Measurements from ENCODE around the gene U2AF1L4.

U2AF1L4 gene

DNA sequence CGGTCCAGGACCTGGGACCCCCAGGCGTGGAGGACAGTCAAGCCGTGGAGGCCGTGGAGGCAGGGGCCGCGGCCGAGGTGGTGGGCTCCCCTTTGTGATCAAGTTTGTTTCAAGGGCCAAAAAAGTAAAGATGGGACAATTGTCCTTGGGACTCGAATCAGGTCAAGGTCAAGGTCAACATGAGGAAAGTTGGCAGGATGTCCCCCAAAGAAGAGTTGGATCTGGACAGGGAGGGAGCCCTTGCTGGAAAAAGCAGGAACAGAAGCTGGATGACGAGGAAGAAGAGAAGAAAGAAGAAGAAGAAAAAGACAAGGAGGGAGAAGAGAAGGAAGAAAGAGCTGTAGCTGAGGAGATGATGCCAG is 25.1 kb downstream of the U2AF1L4 start:
- Histone ChIP-seq H3K9me3 (ENCODE audit: insufficient read depth, low read length) (no peaks in the 10 kb centered on the region), H3K4me1 (ENCODE audit: low read length) (peaks cover 22% of the 10 kb centered on the region), H4K20me1 (ENCODE audit: insufficient read depth, low read length) (peaks cover 18% of the 10 kb centered on the region), H2AFZ (ENCODE audit: low read depth, low read length) (no peak overlapping the region), H3K36me3 (replicated peaks; ENCODE audit: low read depth, low read length) (peaks cover 41% of the 10 kb centered on the region), H3K27ac (ENCODE audit: low read length) (no peak overlapping the region), H3K4me2 (ENCODE audit: low read length) (no peak overlapping the region), H3K27me3 (ENCODE audit: low read depth, low read length) (no peaks in the 10 kb centered on the region), H3K9ac (ENCODE audit: low read length) (no peak overlapping the region), H3K79me2 (ENCODE audit: low read length) (peaks cover 35% of the 10 kb centered on the region), H3K4me3 (ENCODE audit: low read length) (no peak overlapping the region)
- TF ChIP-seq EZH2phosphoT487 (IDR thresholded peaks at IDR 0.05; ENCODE audit: low read depth), result no peak
- TF ChIP-seq, protein P1, sequence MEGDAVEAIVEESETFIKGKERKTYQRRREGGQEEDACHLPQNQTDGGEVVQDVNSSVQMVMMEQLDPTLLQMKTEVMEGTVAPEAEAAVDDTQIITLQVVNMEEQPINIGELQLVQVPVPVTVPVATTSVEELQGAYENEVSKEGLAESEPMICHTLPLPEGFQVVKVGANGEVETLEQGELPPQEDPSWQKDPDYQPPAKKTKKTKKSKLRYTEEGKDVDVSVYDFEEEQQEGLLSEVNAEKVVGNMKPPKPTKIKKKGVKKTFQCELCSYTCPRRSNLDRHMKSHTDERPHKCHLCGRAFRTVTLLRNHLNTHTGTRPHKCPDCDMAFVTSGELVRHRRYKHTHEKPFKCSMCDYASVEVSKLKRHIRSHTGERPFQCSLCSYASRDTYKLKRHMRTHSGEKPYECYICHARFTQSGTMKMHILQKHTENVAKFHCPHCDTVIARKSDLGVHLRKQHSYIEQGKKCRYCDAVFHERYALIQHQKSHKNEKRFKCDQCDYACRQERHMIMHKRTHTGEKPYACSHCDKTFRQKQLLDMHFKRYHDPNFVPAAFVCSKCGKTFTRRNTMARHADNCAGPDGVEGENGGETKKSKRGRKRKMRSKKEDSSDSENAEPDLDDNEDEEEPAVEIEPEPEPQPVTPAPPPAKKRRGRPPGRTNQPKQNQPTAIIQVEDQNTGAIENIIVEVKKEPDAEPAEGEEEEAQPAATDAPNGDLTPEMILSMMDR (IDR thresholded peaks at IDR 0.05; ENCODE audit: low read depth, low read length), result no peak

GRCh38 chr19:35719402-35720162 is 25.6 kb downstream of the U2AF1L4 start:
- H3K4me3 ChIP-seq (ENCODE audit: low read length), result peak overlapping the region; percentile 99
- H3K4me2 ChIP-seq (ENCODE audit: low read length), result peak overlapping the region; percentile 96
- TF ChIP-seq, protein P1 (IDR thresholded peaks at IDR 0.05; ENCODE audit: low read depth, low read length), result no peak
- no peak for TF ChIP-seq EZH2phosphoT487 (IDR thresholded peaks at IDR 0.05; ENCODE audit: low read depth)
- peaks cover 38% of the 10 kb centered on the region for H3K79me2 ChIP-seq (ENCODE audit: low read length)
- no peaks in the 10 kb centered on the region for H3K9me3 ChIP-seq (ENCODE audit: insufficient read depth, low read length)
- H3K36me3 ChIP-seq (replicated peaks; ENCODE audit: low read depth, low read length), result peaks cover 35% of the 10 kb centered on the region
- H2AFZ ChIP-seq (ENCODE audit: low read depth, low read length), result no peak overlapping the region
- H3K4me1 ChIP-seq (ENCODE audit: low read length), result peaks cover 28% of the 10 kb centered on the region
- peaks cover 18% of the 10 kb centered on the region for H4K20me1 ChIP-seq (ENCODE audit: insufficient read depth, low read length)
- no peak overlapping the region for H3K27ac ChIP-seq (ENCODE audit: low read length)
- peak overlapping the region; percentile 86; the same call in 1 of the 2 replicates for H3K9ac ChIP-seq (ENCODE audit: low read length)
- no peaks in the 10 kb centered on the region for H3K27me3 ChIP-seq (ENCODE audit: low read depth, low read length)

- Histone ChIP-seq H3K9ac (ENCODE audit: low read length) (peak overlapping the region; percentile 86), H2AFZ (ENCODE audit: low read depth, low read length) (no peak overlapping the region), H3K4me3 (ENCODE audit: low read length) (peak overlapping the region; percentile 99), H4K20me1 (ENCODE audit: insufficient read depth, low read length) (peaks cover 18% of the 10 kb centered on the region), H3K27ac (ENCODE audit: low read length) (peak overlapping the region; percentile 69), H3K79me2 (ENCODE audit: low read length) (peaks cover 39% of the 10 kb centered on the region), H3K27me3 (ENCODE audit: low read depth, low read length) (no peaks in the 10 kb centered on the region), H3K36me3 (replicated peaks; ENCODE audit: low read depth, low read length) (peaks cover 25% of the 10 kb centered on the region), H3K9me3 (ENCODE audit: insufficient read depth, low read length) (no peaks in the 10 kb centered on the region), H3K4me1 (ENCODE audit: low read length) (peaks cover 39% of the 10 kb centered on the region), H3K4me2 (ENCODE audit: low read length) (peak overlapping the region; percentile 96)
- TF ChIP-seq EZH2phosphoT487 (IDR thresholded peaks at IDR 0.05; ENCODE audit: low read depth), result no peak
- TF ChIP-seq, protein P1 (IDR thresholded peaks at IDR 0.05; ENCODE audit: low read depth, low read length), result no peak
Measured at GRCh38 chr19:35718345-35719041, 26.7 kb downstream of the U2AF1L4 start.

DNA sequence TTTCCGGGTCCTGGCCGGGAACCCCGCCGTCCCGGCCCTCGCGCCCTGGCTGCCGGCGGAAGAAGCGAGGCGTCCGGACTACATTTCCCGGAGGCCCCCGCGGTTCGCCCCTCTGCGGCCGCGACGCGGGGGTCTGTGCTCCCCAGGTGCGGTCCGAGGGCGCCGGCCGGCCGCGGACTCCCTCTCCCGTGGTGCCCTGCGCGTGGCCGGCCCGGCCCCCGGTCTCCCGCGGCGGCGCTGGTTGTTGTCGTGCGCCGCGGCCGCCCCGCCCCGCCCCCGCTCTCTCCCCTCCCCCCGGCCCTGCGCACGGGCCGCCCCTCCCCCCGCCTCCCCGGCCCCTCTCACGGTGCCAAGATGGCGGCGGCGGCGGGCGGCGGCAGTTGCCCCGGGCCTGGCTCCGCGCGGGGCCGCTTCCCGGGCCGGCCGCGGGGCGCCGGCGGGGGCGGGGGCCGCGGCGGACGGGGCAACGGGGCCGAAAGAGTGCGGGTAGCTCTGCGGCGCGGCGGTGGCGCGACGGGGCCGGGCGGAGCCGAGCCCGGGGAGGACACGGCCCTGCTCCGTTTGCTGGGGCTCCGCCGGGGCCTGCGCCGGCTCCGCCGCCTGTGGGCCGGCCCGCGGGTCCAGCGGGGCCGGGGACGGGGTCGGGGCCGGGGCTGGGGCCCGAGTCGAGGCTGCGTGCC is 27.4 kb downstream of the U2AF1L4 start, which contains the start of gene KMT2B:
Gene KMT2B, plus strand, starts transcription at position 339 of the 680 bp plus-strand sequence. Its CDS starts 16 bp downstream, at position 355.
- peaks cover 19% of the 10 kb centered on the region for H3K36me3 ChIP-seq (replicated peaks; ENCODE audit: low read depth, low read length)
- peak within 1 kb of the TSS; percentile 96 for H3K4me2 ChIP-seq (ENCODE audit: low read length)
- peaks cover 39% of the 10 kb centered on the region for H3K79me2 ChIP-seq (ENCODE audit: low read length)
- H3K4me3 ChIP-seq (ENCODE audit: low read length), result peak within 1 kb of the TSS; percentile 99
- peak within 1 kb of the TSS; percentile 86 for H3K9ac ChIP-seq (ENCODE audit: low read length)
- H4K20me1 ChIP-seq (ENCODE audit: insufficient read depth, low read length), result peaks cover 14% of the 10 kb centered on the region
- peaks cover 46% of the 10 kb centered on the region for H3K4me1 ChIP-seq (ENCODE audit: low read length)
- H2AFZ ChIP-seq (ENCODE audit: low read depth, low read length), result peak within 1 kb of the TSS; percentile 63
- TF ChIP-seq, protein P1 (IDR thresholded peaks at IDR 0.05; ENCODE audit: low read depth, low read length), result no peak
- no peak for TF ChIP-seq EZH2phosphoT487 (IDR thresholded peaks at IDR 0.05; ENCODE audit: low read depth)
- H3K27me3 ChIP-seq (ENCODE audit: low read depth, low read length), result no peaks in the 10 kb centered on the region
- H3K9me3 ChIP-seq (ENCODE audit: insufficient read depth, low read length), result no peaks in the 10 kb centered on the region
- H3K27ac ChIP-seq (ENCODE audit: low read length), result peak within 1 kb of the TSS; percentile 69

Measured in OCI-LY3 (cell line).